Peyer's patch (tissue), 4 donors: Measurements from ENCODE around the gene AMIGO1.

Experiments
- CTCF ChIP-seq, 6 experiments: fragments of 450-650 bp in 4 of 6; fragments of 200-600 bp in 2 of 6; sonication (generic) in 1 of 6; IDR thresholded peaks; one replicate each; pipeline ENCODE4 v1.5.1; 2017 to 2019; ENCODE audit warnings: antibody characterized with exemption in 6 of 6, mild to moderate bottlenecking in 3 of 6, moderate library complexity in 1 of 6
- POLR2A ChIP-seq, 2 donors: fragments of 450-650 bp; IDR thresholded peaks; one replicate each; pipeline ENCODE4 v1.5.1; 2017; ENCODE audit warnings: antibody characterized with exemption in 2 of 2, mild to moderate bottlenecking in 2 of 2, moderate library complexity in 2 of 2

DNA sequence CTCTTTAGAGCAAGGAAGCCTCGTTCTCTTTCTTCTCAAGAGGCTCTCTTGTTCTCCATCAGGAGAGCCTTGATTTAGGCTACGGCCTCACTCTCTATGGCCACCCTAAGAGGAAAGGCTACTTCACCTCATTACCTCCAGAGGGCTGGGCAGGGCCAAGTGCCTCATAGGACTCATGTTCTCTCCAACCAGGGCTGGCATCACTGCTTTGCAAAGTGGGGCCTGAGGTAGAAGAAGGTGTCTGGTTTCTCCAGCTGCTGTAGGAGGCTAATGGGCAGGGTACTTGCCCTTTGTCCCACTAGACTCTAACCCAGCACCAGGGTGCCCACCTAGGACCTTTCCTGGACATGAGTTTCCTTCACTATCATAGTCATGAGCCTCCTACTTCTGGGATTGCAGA lies 27.9 kb downstream of the AMIGO1 start:
- TF ChIP-seq CTCF (IDR thresholded peaks at IDR 0.05) = no peak
- TF ChIP-seq POLR2A (IDR thresholded peaks at IDR 0.05) = no peak
